ENCODE data around the gene CLIC4. TPM values are rescaled to one million over a fixed set of nuclear protein-coding genes. Genes with fewer than 3 reads are reported as not detected.
"Not testable (repeated sequence)": the region's sequence is repeated elsewhere in the genome, so short reads cannot be mapped to it uniquely, and the experiment has no call there.

CLIC4 gene
- total RNA-seq, 1 donor from 2014 or later: 90.4 TPM

DNA sequence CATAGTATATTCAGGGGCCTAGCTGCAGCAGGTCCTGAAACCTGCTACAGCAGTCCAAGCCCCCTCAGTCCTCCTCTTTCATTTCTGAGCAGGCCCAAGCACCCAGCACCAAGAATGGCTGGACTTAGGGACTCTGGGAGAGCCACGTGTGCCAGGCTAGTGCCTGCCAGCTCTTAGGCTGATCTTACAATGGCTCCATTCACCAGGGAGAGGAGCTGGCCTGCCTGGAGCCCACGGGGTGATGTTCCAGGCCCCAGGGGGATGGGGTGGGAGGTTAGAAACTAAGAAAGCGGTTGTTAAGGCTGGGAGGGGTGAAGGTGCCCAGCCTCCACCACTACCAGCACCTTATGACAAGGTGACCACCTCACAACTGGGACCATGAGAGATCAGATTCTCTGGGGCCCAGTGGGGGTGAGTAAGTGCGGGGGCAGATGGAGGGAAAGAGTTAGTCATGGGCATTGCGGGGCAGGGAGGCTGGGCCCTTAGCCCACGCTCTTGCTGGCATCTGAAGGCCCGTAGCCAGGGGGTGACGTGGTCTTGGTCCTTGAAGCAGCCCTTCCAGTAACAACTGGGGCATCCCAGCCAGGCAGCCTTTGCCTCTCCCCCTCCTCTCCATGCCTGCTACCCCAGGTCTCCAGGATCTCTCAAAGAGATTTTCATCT, 30.3 kb upstream of the CLIC4 start:
- no peaks in the 10 kb centered on the region for H3K9me3 Mint-ChIP-seq (ENCODE audit: low read depth)
- no peak overlapping the region for H3K27ac Mint-ChIP-seq
- H3K4me1 Mint-ChIP-seq (ENCODE audit: low read depth): no peaks in the 10 kb centered on the region
- TF ChIP-seq, protein P1, sequence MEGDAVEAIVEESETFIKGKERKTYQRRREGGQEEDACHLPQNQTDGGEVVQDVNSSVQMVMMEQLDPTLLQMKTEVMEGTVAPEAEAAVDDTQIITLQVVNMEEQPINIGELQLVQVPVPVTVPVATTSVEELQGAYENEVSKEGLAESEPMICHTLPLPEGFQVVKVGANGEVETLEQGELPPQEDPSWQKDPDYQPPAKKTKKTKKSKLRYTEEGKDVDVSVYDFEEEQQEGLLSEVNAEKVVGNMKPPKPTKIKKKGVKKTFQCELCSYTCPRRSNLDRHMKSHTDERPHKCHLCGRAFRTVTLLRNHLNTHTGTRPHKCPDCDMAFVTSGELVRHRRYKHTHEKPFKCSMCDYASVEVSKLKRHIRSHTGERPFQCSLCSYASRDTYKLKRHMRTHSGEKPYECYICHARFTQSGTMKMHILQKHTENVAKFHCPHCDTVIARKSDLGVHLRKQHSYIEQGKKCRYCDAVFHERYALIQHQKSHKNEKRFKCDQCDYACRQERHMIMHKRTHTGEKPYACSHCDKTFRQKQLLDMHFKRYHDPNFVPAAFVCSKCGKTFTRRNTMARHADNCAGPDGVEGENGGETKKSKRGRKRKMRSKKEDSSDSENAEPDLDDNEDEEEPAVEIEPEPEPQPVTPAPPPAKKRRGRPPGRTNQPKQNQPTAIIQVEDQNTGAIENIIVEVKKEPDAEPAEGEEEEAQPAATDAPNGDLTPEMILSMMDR (IDR thresholded peaks at IDR 0.05; ENCODE audit: unreplicated experiment): no peak
- no peaks in the 10 kb centered on the region for H3K36me3 Mint-ChIP-seq (ENCODE audit: insufficient read depth)
- H3K4me3 Mint-ChIP-seq (ENCODE audit: low read depth): no peak overlapping the region
- H3K27me3 Mint-ChIP-seq: no peaks in the 10 kb centered on the region
- DNase-seq (ENCODE audit: low spot score, unreplicated experiment): no peak

DNA sequence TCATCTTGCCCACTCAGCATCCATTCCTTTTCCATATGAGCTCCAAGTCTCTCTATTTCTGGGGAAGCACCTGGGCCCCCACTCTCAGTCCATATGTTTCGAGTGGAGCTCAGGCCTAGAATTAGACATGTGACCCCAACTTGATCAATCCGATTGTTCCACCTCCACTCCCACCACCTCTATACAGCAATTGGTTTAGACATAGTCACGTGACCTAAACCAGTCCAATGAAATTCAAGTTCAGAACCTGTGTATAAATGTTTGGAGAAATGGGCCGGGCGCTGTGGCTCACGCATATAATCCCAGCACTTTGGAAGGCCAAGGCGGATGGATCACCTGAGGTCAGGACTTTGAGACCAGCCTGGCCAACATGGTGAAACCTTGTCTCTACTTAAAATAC, 29.6 kb upstream of the CLIC4 start:
- Mint-ChIP-seq H3K4me1 (ENCODE audit: low read depth) (no peaks in the 10 kb centered on the region), H3K4me3 (ENCODE audit: low read depth) (no peak overlapping the region), H3K27ac (no peak overlapping the region), H3K36me3 (ENCODE audit: insufficient read depth) (no peaks in the 10 kb centered on the region), H3K27me3 (no peaks in the 10 kb centered on the region), H3K9me3 (ENCODE audit: low read depth) (no peaks in the 10 kb centered on the region)
- DNase-seq (ENCODE audit: low spot score, unreplicated experiment): no peak
- TF ChIP-seq, protein P1 (IDR thresholded peaks at IDR 0.05; ENCODE audit: unreplicated experiment): no peak

DNA sequence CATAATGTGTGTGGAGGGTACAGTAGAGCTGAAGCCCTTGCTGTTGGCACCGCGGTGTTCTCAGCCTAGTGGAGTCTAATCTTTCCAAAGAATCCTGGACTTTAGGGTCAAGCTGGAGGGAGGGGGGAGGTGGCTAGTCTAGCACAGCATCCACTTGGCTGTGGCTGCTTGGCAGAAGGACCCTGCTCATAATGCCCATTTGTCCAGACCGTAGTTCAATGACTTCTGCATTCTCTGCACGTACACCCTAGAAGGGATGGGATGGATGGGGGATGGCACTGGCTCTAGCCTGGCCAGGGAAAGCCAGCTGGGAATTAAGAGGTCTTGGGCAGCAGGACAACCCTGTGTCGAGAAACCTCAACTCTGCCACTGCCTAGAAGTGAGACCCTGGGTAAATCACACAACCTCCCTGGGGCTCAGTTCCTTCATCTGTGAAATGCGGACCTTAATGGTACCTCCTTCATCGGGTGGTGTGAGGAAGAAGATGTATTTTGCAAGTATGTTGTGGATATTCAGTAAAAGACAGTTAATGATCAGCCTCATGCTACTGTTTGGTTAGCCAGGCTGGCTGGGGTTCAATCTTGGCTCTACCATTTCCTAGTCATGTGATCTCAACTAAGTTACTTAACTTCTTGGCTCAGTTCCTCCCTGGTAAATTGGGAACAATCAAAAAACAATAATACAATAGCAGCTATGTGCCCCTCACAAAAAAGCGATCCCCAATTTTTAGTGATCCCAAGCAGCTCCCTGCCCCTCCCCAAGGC, 27.2 kb upstream of the CLIC4 start:
- Mint-ChIP-seq H3K9me3 (ENCODE audit: low read depth) (no peaks in the 10 kb centered on the region), H3K27ac (no peak overlapping the region), H3K36me3 (ENCODE audit: insufficient read depth) (no peaks in the 10 kb centered on the region), H3K4me1 (ENCODE audit: low read depth) (no peaks in the 10 kb centered on the region), H3K27me3 (no peaks in the 10 kb centered on the region), H3K4me3 (ENCODE audit: low read depth) (no peak overlapping the region)
- DNase-seq (ENCODE audit: low spot score, unreplicated experiment): no peak
- TF ChIP-seq, protein P1 (IDR thresholded peaks at IDR 0.05; ENCODE audit: unreplicated experiment): no peak

DNA sequence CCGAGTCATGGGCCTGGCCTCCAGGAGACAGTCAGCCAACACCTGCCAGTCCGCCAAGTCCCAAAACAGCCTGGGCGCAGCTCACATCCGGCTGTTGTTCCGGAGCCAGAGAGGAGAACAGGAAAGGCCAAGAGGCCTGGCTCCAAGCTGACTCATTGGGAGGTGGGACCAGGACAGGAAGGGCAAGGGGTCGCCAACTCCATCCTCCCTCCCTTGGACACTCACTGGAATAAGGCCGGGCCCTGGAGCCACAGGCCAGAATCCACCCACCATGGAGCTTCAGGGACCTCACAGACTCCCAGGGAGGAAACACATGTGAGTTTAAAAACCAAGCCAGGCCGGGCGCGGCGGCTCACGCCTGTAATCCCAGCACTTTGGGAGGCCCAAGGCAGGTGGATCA, 25.1 kb upstream of the CLIC4 start:
- H3K36me3 Mint-ChIP-seq (ENCODE audit: insufficient read depth): no peaks in the 10 kb centered on the region
- H3K4me3 Mint-ChIP-seq (ENCODE audit: low read depth): no peak overlapping the region
- peaks cover 8% of the 10 kb centered on the region for H3K4me1 Mint-ChIP-seq (ENCODE audit: low read depth)
- DNase-seq (ENCODE audit: low spot score, unreplicated experiment): no peak
- H3K9me3 Mint-ChIP-seq (ENCODE audit: low read depth): no peaks in the 10 kb centered on the region
- TF ChIP-seq, protein P1 (IDR thresholded peaks at IDR 0.05; ENCODE audit: unreplicated experiment): no peak
- no peaks in the 10 kb centered on the region for H3K27me3 Mint-ChIP-seq
- H3K27ac Mint-ChIP-seq: no peak overlapping the region

DNA sequence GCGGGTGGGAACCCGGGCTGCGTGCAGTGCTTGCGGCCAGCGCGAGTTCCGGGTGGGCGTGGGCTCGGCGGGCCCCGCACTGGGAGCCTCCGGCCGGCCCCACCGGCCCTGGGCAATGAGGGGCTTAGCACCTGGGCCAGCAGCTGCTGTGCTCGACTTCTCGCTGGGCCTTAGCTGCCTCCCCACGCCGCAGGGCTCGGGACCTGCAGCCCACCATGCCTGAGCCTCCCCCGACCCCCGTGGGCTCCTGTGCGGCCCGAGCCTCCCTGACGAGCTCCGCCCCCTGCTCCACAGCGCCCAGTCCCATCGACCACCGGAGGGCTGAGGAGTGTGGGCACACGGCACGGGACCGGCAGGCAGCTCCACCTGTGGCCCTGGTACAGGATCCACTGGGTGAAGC, 23.7 kb upstream of the CLIC4 start:
- Mint-ChIP-seq H3K27ac (no peak overlapping the region), H3K4me1 (ENCODE audit: low read depth) (peaks cover 11% of the 10 kb centered on the region), H3K36me3 (ENCODE audit: insufficient read depth) (no peaks in the 10 kb centered on the region), H3K4me3 (ENCODE audit: low read depth) (no peak overlapping the region), H3K27me3 (no peaks in the 10 kb centered on the region), H3K9me3 (ENCODE audit: low read depth) (no peaks in the 10 kb centered on the region)
- DNase-seq (ENCODE audit: low spot score, unreplicated experiment): no peak
- TF ChIP-seq, protein P1 (IDR thresholded peaks at IDR 0.05; ENCODE audit: unreplicated experiment): no peak

DNA sequence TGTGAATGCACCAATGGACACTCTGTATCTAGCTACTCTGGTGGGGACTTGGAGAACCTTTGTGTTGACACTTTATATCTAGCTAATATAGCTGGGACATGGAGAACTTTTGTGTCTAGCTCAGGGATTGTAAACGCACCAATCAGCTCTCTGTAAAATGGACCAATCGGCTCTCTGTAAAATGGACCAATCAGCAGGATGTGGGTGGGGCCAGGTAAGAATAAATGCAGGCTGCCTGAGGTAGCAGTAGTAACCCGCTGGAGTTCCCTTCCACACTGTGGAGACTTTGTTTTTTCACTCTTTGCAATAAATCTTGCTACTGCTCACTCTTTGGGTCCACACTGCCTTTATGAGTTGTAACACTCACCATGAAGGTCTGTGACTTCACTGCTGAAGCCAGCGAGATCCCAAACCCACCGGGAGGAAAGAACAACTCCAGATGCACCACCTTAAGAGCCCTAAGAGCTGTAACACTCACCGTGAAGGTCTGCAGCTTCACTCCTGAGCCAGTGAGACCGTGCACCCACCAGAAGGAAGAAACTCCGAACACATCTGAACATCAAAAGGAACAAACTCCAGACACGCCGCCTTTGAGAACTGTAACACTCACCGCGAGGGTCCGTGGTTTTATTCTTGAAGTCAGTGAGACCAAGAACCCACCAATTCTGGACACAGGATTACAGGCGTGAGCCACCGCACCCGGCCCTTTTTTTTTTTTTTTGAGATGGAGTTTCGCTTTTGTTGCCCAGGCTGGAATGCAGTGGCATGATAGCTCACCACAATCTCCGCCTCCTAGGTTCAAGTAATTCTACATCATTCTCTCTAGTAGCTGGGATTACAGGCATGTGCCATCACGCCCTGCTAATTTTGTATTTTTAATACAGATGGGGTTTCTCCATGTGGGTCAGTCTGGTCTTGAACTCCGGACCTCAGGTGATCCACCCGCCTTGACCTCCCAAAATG, 22.9 kb upstream of the CLIC4 start:
- not testable (repeated sequence) for DNase-seq (ENCODE audit: low spot score, unreplicated experiment); H3K27me3 Mint-ChIP-seq; H3K9me3 Mint-ChIP-seq (ENCODE audit: low read depth); H3K36me3 Mint-ChIP-seq (ENCODE audit: insufficient read depth); H3K4me3 Mint-ChIP-seq (ENCODE audit: low read depth)
- peak overlapping the region; percentile 20 for H3K27ac Mint-ChIP-seq
- peaks cover 11% of the 10 kb centered on the region for H3K4me1 Mint-ChIP-seq (ENCODE audit: low read depth)

Data from progenitor cell of endocrine pancreas (in vitro differentiated cells).